ENCODE data around the gene PPFIA2.

Gene PPFIA2

DNA sequence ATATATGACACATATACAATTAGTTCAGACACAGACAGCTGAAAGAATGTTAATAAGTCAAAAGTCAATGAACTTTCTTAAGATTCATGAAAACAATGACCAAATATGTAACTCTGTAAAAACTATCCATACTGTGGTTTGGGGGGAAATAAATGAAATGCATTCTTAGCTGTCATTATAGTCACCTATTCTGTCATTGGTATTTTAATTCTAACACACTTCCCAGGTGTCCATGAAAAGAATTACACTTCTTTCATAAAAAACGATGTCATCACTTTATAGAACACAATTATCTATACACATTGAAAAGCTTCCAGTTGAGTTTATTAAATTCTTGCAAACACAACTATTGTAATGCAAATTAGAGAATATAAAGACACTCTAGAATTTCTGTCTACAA is 35.8 kb downstream of the PPFIA2 start:
- DNase-seq (ENCODE audit: low read depth) = no peak
- TF ChIP-seq, protein P1, sequence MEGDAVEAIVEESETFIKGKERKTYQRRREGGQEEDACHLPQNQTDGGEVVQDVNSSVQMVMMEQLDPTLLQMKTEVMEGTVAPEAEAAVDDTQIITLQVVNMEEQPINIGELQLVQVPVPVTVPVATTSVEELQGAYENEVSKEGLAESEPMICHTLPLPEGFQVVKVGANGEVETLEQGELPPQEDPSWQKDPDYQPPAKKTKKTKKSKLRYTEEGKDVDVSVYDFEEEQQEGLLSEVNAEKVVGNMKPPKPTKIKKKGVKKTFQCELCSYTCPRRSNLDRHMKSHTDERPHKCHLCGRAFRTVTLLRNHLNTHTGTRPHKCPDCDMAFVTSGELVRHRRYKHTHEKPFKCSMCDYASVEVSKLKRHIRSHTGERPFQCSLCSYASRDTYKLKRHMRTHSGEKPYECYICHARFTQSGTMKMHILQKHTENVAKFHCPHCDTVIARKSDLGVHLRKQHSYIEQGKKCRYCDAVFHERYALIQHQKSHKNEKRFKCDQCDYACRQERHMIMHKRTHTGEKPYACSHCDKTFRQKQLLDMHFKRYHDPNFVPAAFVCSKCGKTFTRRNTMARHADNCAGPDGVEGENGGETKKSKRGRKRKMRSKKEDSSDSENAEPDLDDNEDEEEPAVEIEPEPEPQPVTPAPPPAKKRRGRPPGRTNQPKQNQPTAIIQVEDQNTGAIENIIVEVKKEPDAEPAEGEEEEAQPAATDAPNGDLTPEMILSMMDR (IDR thresholded peaks at IDR 0.05; ENCODE audit: control insufficient read depth, insufficient read depth, low read depth, low read length, missing control alignments) = no peak
- H3K4me3 ChIP-seq (ENCODE audit: control insufficient read depth, low read depth, low read length) = no peak overlapping the region

DNA sequence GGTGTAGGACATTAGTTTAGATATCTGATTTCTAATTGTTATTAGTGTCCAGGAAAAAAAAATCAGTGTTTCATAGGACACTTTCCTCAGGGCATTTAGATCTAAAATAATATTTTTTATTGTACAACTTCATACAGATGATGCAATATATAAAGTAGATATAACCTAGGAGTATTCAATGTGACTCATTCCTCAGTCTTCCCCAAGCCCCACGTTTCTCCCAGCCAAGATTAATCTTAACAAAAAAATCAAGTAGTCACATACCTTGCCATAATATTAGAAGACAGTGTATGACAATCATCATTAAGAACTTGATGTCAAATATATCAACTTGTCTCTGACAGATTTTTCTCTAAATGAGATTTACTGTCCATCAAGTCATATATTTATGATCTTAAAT is 37.1 kb downstream of the PPFIA2 start:
- TF ChIP-seq, protein P1 (IDR thresholded peaks at IDR 0.05; ENCODE audit: control insufficient read depth, insufficient read depth, low read depth, low read length, missing control alignments) = no peak
- no peak for DNase-seq (ENCODE audit: low read depth)
- H3K4me3 ChIP-seq (ENCODE audit: control insufficient read depth, low read depth, low read length) = no peak overlapping the region

DNA sequence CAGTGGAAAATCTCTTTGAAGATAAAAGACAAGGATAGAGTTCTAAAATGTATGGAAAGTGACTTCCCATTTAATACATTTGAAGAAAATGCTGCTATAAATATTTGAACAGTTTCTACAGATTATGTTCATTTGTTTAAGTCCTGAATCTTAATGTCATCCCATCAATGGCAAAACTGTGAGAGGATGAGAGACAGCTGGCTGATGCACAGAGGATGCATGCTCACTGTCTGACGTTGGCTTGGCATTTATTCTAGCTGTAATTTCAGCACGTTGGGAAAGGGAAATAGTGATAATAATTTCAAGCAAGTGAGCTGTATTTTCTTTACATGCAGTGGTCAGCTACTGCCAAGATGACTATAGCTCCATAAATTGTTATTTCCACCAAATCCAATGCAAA is 40.5 kb downstream of the PPFIA2 start:
- no peak overlapping the region for H3K4me3 ChIP-seq (ENCODE audit: control insufficient read depth, low read depth, low read length)
- no peak for DNase-seq (ENCODE audit: low read depth)
- TF ChIP-seq, protein P1 (IDR thresholded peaks at IDR 0.05; ENCODE audit: control insufficient read depth, insufficient read depth, low read depth, low read length, missing control alignments) = no peak

- TF ChIP-seq, protein P1 (IDR thresholded peaks at IDR 0.05; ENCODE audit: control insufficient read depth, insufficient read depth, low read depth, low read length, missing control alignments) = no peak
Observed at GRCh38 chr12:81712536-81712935, 46.6 kb downstream of the PPFIA2 start.

DNA sequence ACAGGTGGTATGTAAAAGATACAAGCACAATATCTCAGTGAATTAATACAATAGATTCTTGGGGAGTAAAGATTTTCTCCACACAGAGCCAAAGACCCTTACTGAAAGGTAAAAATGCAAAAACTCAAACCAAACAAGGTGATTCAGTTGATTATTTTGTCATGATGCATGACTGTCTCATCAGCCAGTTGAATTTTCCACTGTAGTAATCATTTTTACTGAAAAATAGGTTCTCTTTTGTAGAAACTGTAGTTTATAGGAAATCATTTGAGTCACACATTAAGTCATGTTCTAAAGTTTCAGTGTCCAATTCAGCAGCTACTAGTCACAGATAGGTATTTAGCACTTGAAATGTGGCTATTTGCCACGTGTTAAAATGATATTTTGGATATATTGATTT is 53.6 kb downstream of the PPFIA2 start:
- no peak for DNase-seq (ENCODE audit: low read depth)
- H3K4me3 ChIP-seq (ENCODE audit: control insufficient read depth, low read depth, low read length) = no peak overlapping the region
- TF ChIP-seq, protein P1 (IDR thresholded peaks at IDR 0.05; ENCODE audit: control insufficient read depth, insufficient read depth, low read depth, low read length, missing control alignments) = no peak

More at GRCh38 chr12:81712536-81712935, 46.6 kb downstream of the PPFIA2 start:
- no peak for DNase-seq (ENCODE audit: low read depth)
- H3K4me3 ChIP-seq (ENCODE audit: control insufficient read depth, low read depth, low read length) = no peak overlapping the region

- TF ChIP-seq, protein P1 (IDR thresholded peaks at IDR 0.05; ENCODE audit: control insufficient read depth, insufficient read depth, low read depth, low read length, missing control alignments) = no peak
- no peak for DNase-seq (ENCODE audit: low read depth)
- no peak overlapping the region for H3K4me3 ChIP-seq (ENCODE audit: control insufficient read depth, low read depth, low read length)
Observed at GRCh38 chr12:81699551-81699950, 59.6 kb downstream of the PPFIA2 start.

- no peak overlapping the region for H3K4me3 ChIP-seq (ENCODE audit: control insufficient read depth, low read depth, low read length)
Observed at GRCh38 chr12:81692008-81692407, 67.1 kb downstream of the PPFIA2 start.

More at GRCh38 chr12:81692008-81692407, 67.1 kb downstream of the PPFIA2 start:
- no peak for DNase-seq (ENCODE audit: low read depth)
- TF ChIP-seq, protein P1 (IDR thresholded peaks at IDR 0.05; ENCODE audit: control insufficient read depth, insufficient read depth, low read depth, low read length, missing control alignments) = no peak

Measured in AG09309 (cell line).